IgD-negative memory B cell (primary cell): Measurements from ENCODE around the gene CRBN. TPM values are rescaled to one million over a fixed set of nuclear protein-coding genes. Genes with fewer than 3 reads are reported as not detected.
A peak's percentile ranks its signal among the peaks of the same experiment; 100 is the strongest.

ENCODE experiments used
- H3K27ac Mint-ChIP-seq, 3 donors: one replicate each; pipeline ENCODE4 v1.8.0; 2020 to 2022; ENCODE audit warnings: mild to moderate bottlenecking in 3 of 3, mixed read lengths in 3 of 3, moderate library complexity in 1 of 3
- H3K27me3 Mint-ChIP-seq: one replicate; pipeline ENCODE4 v1.8.0; 2021; ENCODE audit warnings: mixed read lengths
- H3K36me3 Mint-ChIP-seq: one replicate; pipeline ENCODE4 v1.8.0; 2020; ENCODE audit warnings: mild to moderate bottlenecking, mixed read lengths
- H3K4me1 Mint-ChIP-seq, 3 donors: one replicate each; pipeline ENCODE4 v1.8.0; 2020 to 2022; ENCODE audit warnings: mixed read lengths in 3 of 3, mild to moderate bottlenecking in 1 of 3
- H3K4me3 Mint-ChIP-seq, 4 donors: one replicate each; pipeline ENCODE4 v1.8.0; 2020 to 2022; ENCODE audit warnings: mild to moderate bottlenecking in 4 of 4, mixed read lengths in 4 of 4, moderate library complexity in 3 of 4
- H3K9me3 Mint-ChIP-seq, 3 donors: one replicate each; pipeline ENCODE4 v1.8.0; 2020 to 2021; ENCODE audit warnings: mixed read lengths in 3 of 3, mild to moderate bottlenecking in 1 of 3
- polyA plus RNA-seq: library from polyadenylated mRNA; unstranded; fragments of 300-500 nt; fragmentation: Illumina TruSeq; gene quantifications from one replicate; pipeline ENCODE4 v1.2.3, GENCODE V29; 2021

Gene CRBN
- polyA plus RNA-seq, 1 donor from 2014 or later = 113 TPM

DNA sequence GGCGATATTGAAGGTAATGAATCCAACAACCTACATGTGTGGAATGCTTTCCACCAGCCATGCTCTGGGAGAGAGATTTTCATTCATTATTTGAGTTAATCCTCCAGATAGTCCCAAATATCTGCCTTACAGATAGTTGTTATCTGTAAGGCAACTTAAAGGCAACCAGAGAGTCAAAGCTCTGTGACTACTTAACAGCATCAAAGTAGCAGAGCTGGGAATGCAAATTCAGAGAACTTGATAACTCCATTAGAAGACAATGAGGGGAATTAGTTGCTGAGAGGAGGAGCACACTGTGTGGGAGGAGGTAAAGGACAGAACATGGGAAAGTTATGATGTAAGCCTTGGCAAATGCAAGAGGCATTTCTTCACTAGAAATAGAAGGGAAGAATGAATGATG is 10.5 kb upstream of the CRBN start:
- Mint-ChIP-seq H3K4me3 (no peak overlapping the region), H3K4me1 (peaks cover 0 to 2% (median 0%) of the 10 kb centered on the region in 3 donors), H3K27me3 (peaks cover 12% of the 10 kb centered on the region), H3K9me3 (peaks cover 0 to 4% (median 3%) of the 10 kb centered on the region in 3 donors), H3K27ac (no peak overlapping the region), H3K36me3 (peaks cover 2% of the 10 kb centered on the region)

GRCh38 chr3:3189102-3189727 is 9.7 kb upstream of the CRBN start:
- Mint-ChIP-seq H3K27ac (no peak overlapping the region), H3K27me3 (peaks cover 14% of the 10 kb centered on the region), H3K36me3 (peaks cover 2% of the 10 kb centered on the region), H3K4me1 (peaks cover 0 to 2% (median 0%) of the 10 kb centered on the region in 3 donors), H3K4me3 (no peak overlapping the region), H3K9me3 (peaks cover 0 to 4% (median 3%) of the 10 kb centered on the region in 3 donors)

DNA sequence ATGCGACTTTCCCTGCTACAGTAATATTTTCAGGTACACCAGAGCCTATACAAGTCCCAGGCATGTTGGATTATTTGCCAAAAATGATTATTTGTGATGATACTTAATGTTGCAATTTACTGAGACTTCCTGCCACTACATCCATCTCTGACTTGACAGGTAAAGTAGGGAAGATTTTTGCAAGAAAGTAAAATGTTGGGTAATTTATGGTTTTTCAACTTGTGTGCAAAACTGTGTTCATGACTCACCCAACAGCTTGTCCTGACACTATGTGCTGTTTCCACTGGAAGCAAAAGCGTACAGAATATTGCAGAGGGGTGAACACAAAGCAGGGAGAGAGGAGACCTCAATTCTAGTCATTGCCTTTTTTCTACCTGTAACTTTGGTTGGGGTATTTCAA is 5.4 kb upstream of the CRBN start:
- Mint-ChIP-seq H3K9me3 (peaks cover 0 to 4% (median 3%) of the 10 kb centered on the region in 3 donors), H3K4me1 (no peaks in the 10 kb centered on the region), H3K4me3 (no peak overlapping the region), H3K27ac (no peak overlapping the region), H3K36me3 (no peaks in the 10 kb centered on the region), H3K27me3 (peaks cover 13% of the 10 kb centered on the region)

- Mint-ChIP-seq H3K27me3 (peaks cover 8% of the 10 kb centered on the region), H3K9me3 (no peaks in the 10 kb centered on the region), H3K4me1 (peaks cover 27 to 29% (median 29%) of the 10 kb centered on the region in 3 donors), H3K4me3 (peak overlapping the region in 2 of 4 donors; percentile 4 to 93), H3K36me3 (peaks cover 2% of the 10 kb centered on the region), H3K27ac (peak overlapping the region in 2 of 3 donors; percentile 18 to 52)
Measured at GRCh38 chr3:3180456-3180855, 965 bp upstream of the CRBN start.

GRCh38 chr3:3178498-3179328 is 778 bp downstream of the CRBN start:
- H3K4me1 Mint-ChIP-seq = peaks cover 36 to 39% (median 37%) of the 10 kb centered on the region in 3 donors
- peak overlapping the region; percentile 52 to 78 (median 68) for H3K27ac Mint-ChIP-seq
- H3K4me3 Mint-ChIP-seq = peak overlapping the region; percentile 92 to 94 (median 94)

GRCh38 chr3:3177861-3178497 is 1.5 kb downstream of the CRBN start:
- H3K36me3 Mint-ChIP-seq = peaks cover 3% of the 10 kb centered on the region
- peak overlapping the region; percentile 15 to 83 (median 52) for H3K27ac Mint-ChIP-seq
- H3K27me3 Mint-ChIP-seq = no peaks in the 10 kb centered on the region
- H3K9me3 Mint-ChIP-seq = no peaks in the 10 kb centered on the region
- H3K4me1 Mint-ChIP-seq = peaks cover 43 to 44% (median 44%) of the 10 kb centered on the region in 3 donors
- H3K4me3 Mint-ChIP-seq = peak overlapping the region; percentile 92 to 94 (median 94)

More at GRCh38 chr3:3178498-3179328, 778 bp downstream of the CRBN start:
- Mint-ChIP-seq H3K9me3 (no peaks in the 10 kb centered on the region), H3K27me3 (no peaks in the 10 kb centered on the region), H3K36me3 (peaks cover 3% of the 10 kb centered on the region)

GRCh38 chr3:3172627-3173026 is 6.9 kb downstream of the CRBN start:
- peaks cover 3% of the 10 kb centered on the region for H3K36me3 Mint-ChIP-seq
- peak overlapping the region; percentile 39 to 82 (median 71) for H3K27ac Mint-ChIP-seq
- peak overlapping the region in 2 of 4 donors; percentile 1 to 84 for H3K4me3 Mint-ChIP-seq
- H3K9me3 Mint-ChIP-seq = no peaks in the 10 kb centered on the region
- no peaks in the 10 kb centered on the region for H3K27me3 Mint-ChIP-seq
- peaks cover 31 to 47% (median 37%) of the 10 kb centered on the region in 3 donors for H3K4me1 Mint-ChIP-seq

GRCh38 chr3:3170998-3171397 is 8.5 kb downstream of the CRBN start:
- H3K4me1 Mint-ChIP-seq = peaks cover 17 to 36% (median 27%) of the 10 kb centered on the region in 3 donors
- no peaks in the 10 kb centered on the region for H3K9me3 Mint-ChIP-seq
- no peak overlapping the region for H3K4me3 Mint-ChIP-seq
- peaks cover 6% of the 10 kb centered on the region for H3K36me3 Mint-ChIP-seq
- H3K27me3 Mint-ChIP-seq = no peaks in the 10 kb centered on the region
- H3K27ac Mint-ChIP-seq = peak overlapping the region in 2 of 3 donors; percentile 12 to 93

GRCh38 chr3:3165650-3166049 is 13.8 kb downstream of the CRBN start:
- H3K4me1 Mint-ChIP-seq = no peaks in the 10 kb centered on the region
- no peak overlapping the region for H3K4me3 Mint-ChIP-seq
- H3K9me3 Mint-ChIP-seq = no peaks in the 10 kb centered on the region
- H3K36me3 Mint-ChIP-seq = peaks cover 6% of the 10 kb centered on the region
- peak overlapping the region in 1 of 3 donors; percentile 1 for H3K27ac Mint-ChIP-seq
- H3K27me3 Mint-ChIP-seq = no peaks in the 10 kb centered on the region

DNA sequence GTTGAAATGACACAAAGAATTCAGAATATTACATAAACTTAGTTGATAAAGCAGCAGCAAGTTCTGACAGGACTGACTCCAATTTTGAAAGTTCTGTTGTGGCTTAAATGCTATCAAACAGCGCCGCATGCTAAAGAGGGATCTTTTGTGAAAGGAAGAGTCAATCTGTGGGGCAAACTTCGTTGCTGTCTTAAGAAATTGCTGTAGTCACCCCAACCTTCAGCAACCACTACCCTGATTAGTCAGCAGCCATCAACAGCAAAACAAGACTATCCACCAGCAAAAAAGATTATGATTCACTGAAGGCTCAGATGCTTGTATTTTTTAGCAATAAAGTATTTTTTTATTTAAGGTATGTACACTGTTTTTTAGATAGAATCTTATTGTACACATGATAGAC is 14.2 kb downstream of the CRBN start:
- no peaks in the 10 kb centered on the region for H3K4me1 Mint-ChIP-seq
- peaks cover 6% of the 10 kb centered on the region for H3K36me3 Mint-ChIP-seq
- H3K27ac Mint-ChIP-seq = peak overlapping the region in 1 of 3 donors; percentile 26
- no peaks in the 10 kb centered on the region for H3K27me3 Mint-ChIP-seq
- no peaks in the 10 kb centered on the region for H3K9me3 Mint-ChIP-seq
- H3K4me3 Mint-ChIP-seq = no peak overlapping the region

DNA sequence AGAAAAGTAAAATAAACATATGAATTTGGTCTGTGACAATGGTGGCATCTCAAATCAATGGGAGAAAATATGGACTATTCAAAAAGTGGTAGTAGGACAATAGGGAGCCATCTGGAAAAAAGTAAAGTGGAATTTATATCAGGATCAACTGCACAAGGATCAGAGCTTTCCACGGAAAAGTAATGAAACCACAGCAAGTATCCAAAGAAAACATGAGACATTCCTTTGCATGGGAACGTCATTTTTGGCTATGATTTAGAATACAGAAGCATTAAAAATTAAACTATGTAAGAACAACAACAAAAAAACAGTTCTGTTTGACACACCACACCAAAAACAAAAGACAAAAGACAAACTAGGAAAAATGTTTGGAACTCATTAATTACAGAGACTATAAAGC is 18.7 kb downstream of the CRBN start:
- Mint-ChIP-seq H3K36me3 (peaks cover 4% of the 10 kb centered on the region), H3K4me3 (no peak overlapping the region), H3K27ac (no peak overlapping the region), H3K27me3 (no peaks in the 10 kb centered on the region), H3K9me3 (no peaks in the 10 kb centered on the region), H3K4me1 (no peaks in the 10 kb centered on the region)

DNA sequence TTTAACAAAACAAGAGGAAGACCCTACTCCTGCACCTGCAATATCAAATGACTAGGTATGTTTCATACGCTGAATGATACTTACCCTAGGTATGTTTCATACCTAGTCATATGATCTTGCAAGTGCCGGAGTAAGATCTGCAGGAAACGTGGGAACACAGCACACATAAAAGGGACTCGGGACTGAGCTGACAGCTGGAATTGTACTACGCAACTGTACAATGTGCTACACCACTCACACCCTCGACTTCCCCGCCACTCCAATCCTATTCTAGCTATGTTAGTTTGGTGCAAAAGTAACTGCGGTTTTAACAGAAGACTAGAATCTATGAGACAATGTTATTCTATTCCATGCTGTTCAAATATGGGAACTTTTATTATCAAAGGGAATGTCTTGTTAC is 22.0 kb downstream of the CRBN start:
- no peaks in the 10 kb centered on the region for H3K27me3 Mint-ChIP-seq
- no peak overlapping the region for H3K27ac Mint-ChIP-seq
- peaks cover 0 to 2% (median 0%) of the 10 kb centered on the region in 3 donors for H3K4me1 Mint-ChIP-seq
- H3K36me3 Mint-ChIP-seq = peaks cover 4% of the 10 kb centered on the region
- H3K9me3 Mint-ChIP-seq = no peaks in the 10 kb centered on the region
- H3K4me3 Mint-ChIP-seq = no peak overlapping the region

DNA sequence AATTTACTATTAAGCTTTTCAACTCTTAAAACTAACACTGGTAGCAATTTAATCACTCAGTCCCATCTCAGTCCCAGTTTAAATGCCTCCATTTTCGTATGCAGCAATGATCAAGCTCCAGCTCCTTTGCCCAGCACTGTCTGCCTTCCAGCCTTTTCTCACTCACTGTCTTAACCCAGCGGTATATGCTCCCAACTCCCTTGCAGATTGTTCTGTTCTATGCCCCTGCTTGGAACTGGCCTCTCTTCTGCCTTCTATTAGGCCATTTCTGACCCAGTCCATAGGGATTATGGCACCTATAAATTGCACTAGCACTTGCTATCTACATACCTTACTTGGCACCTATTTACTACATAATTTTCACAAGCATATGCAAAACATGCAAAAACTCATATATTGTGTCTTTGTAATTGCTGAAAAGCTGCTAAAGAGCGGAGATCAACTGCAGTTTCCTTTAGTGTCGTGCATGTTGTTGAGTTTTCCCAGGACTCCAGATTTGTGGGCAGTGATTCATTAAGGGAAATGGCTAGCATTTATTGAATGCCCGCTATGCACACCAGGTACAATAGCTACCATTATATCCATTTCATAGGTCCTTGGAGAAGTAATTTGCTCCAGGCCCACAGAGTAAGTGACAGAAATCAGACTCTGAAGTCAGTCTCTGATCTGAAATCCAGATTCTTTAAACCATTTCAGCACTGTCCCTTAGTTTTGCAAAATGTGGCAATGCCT is 24.4 kb downstream of the CRBN start:
- peaks cover 8% of the 10 kb centered on the region for H3K36me3 Mint-ChIP-seq
- no peak overlapping the region for H3K4me3 Mint-ChIP-seq
- H3K9me3 Mint-ChIP-seq = no peaks in the 10 kb centered on the region
- H3K27me3 Mint-ChIP-seq = no peaks in the 10 kb centered on the region
- H3K4me1 Mint-ChIP-seq = peaks cover 0 to 4% (median 2%) of the 10 kb centered on the region in 3 donors
- peak overlapping the region in 1 of 3 donors; percentile 76 for H3K27ac Mint-ChIP-seq

DNA sequence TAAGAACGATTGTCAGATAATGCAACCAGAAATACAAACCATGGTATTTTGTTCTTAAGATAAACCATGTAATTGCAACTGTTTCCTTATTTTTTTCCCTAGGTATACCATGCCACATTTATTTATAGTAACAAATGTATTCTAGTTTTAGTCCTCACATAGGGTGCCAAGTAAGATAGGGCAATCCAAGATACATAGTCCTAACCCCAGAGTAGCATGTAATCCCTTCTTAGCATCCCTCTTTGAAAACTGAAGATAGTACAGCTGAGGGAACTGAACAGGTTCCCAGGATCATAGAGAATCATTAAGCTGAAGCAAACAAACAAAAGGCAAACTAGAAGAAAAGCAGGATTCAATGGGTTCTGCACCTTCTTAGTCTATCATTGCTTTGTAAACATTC is 28.0 kb downstream of the CRBN start:
- peaks cover 0 to 4% (median 2%) of the 10 kb centered on the region in 3 donors for H3K4me1 Mint-ChIP-seq
- no peak overlapping the region for H3K27ac Mint-ChIP-seq
- peaks cover 4% of the 10 kb centered on the region for H3K36me3 Mint-ChIP-seq
- H3K4me3 Mint-ChIP-seq = no peak overlapping the region
- H3K27me3 Mint-ChIP-seq = no peaks in the 10 kb centered on the region
- no peaks in the 10 kb centered on the region for H3K9me3 Mint-ChIP-seq
